Epithelial cell of proximal tubule (primary cell): ENCODE results near the gene ABHD8. TPM values are rescaled to one million over a fixed set of nuclear protein-coding genes. Genes with fewer than 3 reads are reported as not detected.
A peak's percentile ranks its signal among the peaks of the same experiment; 100 is the strongest.

ENCODE experiments used
- DNase-seq: peaks from one replicate; pipeline ENCODE4 v3.0.0-alpha.2; 2011; ENCODE audit warnings: low read depth
- H3K4me3 ChIP-seq: 2 replicates; pipeline ENCODE4 v1.5.1; 2011; ENCODE audit warnings: low read depth, mild to moderate bottlenecking, low read length
- total RNA-seq: library from RNA; depleted of rRNA; stranded (reverse); fragments of >200 nt; gene quantifications from 2 replicates; pipeline ENCODE4 v1.2.3, GENCODE V29; 2015
- TF ChIP-seq, protein P1 (sequence below): conservative IDR thresholded peaks from 2 replicates; pipeline ENCODE4 v1.5.1; 2012; ENCODE audit warnings: low read depth, mild to moderate bottlenecking, low read length

The ABHD8 gene
- total RNA-seq, 1 donor from 2014 or later = 10.3 TPM

DNA sequence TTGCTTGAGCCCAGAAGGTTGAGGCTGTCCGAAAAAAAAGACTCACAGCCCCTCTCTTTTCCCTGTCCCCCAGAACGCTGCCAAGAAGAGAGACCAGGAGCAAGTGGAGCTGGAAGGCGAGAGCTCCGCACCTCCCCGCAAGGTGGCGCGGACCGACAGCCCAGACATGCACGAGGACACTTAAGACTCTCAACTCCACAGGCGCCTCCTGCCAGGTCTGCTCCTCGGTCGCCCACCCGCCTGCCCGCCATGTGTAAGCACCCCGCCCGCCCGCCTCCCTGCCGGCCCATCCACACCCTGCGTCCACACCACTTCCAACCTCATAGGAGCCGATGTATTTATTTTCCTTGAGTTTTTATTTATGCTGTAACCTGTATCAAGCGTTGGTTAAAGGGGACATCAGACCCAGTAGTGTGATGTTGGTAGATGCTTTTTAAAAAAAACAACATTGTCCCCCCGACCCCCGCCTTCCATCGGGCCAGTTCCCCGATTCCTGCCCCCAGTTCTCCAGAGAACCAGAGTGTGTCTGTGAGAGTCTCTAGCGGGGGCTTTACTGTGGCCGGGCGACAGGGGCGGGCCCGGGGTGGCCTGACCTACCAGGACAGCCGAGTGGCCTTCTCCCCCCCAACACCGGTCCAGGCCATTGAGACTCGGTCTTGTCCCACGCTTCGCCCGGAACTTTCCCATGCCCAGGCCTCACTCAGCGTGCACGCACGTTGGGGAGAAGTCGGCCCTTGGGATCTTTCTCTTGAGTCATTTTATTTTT lies 16.4 kb upstream of the ABHD8 start:
- no peak overlapping the region for H3K4me3 ChIP-seq
- DNase-seq = no peak
- TF ChIP-seq, protein P1, sequence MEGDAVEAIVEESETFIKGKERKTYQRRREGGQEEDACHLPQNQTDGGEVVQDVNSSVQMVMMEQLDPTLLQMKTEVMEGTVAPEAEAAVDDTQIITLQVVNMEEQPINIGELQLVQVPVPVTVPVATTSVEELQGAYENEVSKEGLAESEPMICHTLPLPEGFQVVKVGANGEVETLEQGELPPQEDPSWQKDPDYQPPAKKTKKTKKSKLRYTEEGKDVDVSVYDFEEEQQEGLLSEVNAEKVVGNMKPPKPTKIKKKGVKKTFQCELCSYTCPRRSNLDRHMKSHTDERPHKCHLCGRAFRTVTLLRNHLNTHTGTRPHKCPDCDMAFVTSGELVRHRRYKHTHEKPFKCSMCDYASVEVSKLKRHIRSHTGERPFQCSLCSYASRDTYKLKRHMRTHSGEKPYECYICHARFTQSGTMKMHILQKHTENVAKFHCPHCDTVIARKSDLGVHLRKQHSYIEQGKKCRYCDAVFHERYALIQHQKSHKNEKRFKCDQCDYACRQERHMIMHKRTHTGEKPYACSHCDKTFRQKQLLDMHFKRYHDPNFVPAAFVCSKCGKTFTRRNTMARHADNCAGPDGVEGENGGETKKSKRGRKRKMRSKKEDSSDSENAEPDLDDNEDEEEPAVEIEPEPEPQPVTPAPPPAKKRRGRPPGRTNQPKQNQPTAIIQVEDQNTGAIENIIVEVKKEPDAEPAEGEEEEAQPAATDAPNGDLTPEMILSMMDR = no peak

DNA sequence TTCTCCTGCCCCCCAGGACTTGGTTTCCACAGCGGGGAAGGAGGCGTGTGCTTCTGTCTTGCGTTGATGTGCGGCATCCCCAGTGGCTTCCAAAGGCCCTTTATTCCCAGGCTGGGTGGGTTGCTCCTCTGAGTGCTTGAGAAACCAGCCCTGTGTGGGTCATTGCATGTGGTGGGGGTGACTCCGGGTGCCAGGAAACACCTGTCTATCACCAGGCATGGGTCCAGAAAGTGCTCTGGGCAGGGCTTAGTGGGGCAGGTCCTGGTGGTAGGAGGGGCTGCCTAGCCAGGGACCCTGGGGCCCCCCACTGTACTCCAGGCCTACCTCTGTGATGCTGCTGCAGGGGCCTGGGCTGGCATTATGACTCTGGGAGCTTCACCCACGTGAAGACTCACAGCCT lies 15.7 kb upstream of the ABHD8 start:
- no peak for DNase-seq
- TF ChIP-seq, protein P1 = no peak
- no peak overlapping the region for H3K4me3 ChIP-seq

DNA sequence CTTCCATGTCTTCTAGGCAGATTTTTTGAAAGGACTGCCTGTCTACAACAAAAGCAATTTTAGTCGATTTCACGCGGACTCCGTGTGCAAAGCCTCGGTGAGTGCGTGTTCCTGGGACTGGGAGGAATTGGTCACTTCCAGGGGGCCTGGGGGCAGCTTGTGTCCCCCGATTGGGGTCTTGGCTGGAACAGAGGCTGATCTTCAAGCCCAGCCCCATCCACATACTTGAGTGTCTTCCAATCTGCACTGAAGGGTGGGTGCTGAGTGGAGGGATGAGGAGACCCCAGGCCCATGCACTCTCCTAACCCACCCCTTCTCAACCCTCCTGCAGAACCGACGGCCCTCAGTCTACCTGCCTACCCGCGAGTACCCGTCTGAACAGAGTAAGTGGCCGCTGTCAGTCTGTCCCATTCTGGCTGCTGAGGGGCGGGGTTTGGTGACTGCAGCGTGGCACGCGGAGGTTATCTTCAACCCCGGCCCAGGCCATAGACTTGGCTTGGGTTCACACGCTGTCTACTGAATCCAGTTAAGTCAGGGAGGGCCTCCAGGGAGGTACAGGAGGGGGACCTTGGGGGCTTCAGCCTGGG lies 10.9 kb upstream of the ABHD8 start:
- TF ChIP-seq, protein P1 = no peak
- H3K4me3 ChIP-seq = no peak overlapping the region
- no peak for DNase-seq

DNA sequence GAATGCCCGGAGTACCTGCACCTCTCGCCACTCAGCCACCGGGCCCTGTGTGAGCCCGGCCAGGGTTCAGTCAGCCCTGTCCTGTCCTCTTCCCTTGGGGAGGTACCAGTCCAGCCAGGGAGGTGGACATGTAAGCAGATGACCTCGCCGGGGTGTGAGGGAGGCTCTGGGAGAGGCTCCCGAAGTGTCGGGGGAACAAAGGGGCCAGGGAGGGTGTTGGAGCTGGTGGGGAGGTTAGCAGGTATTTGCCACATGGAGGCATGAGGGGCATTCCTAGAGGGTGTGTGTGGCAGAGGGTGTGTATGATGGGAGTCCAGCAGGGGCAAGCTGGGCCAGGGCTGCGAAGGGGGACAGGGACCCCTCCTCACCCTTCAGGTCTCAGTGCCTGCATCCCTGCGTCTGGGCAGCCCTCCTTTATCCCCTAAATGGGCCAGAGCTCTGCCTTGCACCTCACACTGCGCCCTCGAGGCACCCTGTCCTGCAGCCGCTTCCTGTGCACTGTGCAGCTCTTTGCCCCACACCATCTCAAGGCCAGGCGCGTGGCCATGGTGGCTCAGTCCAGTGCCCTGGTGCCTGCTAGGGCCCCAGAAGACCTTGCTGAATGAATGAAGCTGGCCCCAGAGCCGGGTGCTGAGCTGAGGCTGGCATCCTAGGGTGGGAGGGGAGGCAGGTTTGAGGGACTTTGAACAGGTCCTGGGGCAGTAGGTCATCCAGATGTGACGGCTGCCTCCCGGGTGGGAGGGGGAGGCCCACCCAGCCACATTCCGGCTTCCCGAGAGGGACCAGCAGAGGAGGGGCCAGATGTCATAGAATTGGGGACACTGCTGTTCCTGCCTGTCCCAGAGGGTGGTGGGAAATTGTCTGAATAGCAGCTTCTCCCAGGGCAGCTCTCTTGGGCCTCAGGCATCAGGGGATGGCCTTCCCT lies 9.2 kb upstream of the ABHD8 start:
- no peak for DNase-seq
- TF ChIP-seq, protein P1 = no peak
- peak overlapping the region; percentile 37 for H3K4me3 ChIP-seq

DNA sequence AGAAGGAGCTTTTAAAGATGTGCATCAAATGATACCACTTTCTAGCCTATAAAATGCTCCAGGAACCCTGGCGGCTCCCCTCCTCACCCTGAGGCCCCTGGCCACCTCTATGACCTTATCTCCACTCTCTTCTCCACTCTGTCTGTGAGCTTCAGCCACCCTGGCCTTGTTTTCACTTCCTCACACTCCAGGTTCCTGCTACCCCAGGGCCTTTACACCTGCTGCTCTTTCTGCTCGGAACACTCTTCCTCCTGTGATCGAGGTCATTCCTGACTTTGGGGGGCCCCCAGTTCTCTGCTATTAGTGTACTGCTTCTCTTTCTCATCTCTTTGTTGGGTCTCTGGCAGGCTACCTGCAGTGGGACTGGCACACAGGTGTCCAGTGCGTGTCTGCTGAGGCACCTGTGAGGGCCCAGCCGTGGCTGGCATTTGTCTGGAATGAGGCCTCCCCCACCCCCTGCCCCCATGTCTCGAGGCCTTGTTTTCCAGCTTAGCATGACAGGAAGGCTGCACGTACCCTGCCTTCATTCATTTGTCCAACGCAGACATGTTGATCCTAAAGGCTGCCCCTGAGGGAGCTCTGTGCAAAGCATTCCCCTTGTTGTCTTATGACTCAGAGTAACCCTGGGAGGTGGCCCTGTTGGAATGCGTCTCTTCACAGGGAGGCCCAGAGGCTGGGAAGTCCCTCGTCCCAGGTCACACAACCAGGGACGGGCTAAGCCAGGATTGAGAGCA lies 8.4 kb upstream of the ABHD8 start:
- TF ChIP-seq, protein P1 = no peak
- peak; percentile 73 for DNase-seq
- peak overlapping the region; percentile 37 for H3K4me3 ChIP-seq

DNA sequence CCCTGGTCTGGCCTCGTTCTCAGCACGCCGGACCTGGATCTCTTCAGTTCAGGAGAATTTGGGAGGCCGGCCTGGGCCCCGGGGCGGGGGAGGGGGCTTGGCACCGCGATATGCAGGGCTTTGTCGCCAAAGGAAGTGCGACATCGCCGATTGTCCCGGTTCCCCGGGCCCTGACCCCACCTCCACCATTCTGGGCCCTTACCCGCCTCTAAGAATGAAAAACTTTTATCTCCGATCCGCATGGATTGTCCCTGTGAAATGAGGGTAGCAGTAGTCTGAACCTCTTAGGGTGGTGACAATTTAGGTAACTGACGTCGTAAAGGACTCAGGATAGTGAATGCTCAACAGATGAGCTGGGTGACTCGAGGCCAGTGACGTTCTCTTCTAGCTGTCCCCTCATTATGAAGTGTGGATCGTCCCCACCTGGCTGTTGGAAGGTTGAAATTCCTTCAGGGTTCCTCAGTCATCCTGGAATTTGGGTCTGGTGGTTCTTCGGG lies 6.8 kb upstream of the ABHD8 start:
- TF ChIP-seq, protein P1 = no peak
- no peak for DNase-seq
- H3K4me3 ChIP-seq = peak overlapping the region; percentile 99
